ENCODE results near the gene PDE7B. TPM values are rescaled to one million over a fixed set of nuclear protein-coding genes. Genes with fewer than 3 reads are reported as not detected.

Gene PDE7B
- total RNA-seq, 1 donor, result 1.7 TPM

DNA sequence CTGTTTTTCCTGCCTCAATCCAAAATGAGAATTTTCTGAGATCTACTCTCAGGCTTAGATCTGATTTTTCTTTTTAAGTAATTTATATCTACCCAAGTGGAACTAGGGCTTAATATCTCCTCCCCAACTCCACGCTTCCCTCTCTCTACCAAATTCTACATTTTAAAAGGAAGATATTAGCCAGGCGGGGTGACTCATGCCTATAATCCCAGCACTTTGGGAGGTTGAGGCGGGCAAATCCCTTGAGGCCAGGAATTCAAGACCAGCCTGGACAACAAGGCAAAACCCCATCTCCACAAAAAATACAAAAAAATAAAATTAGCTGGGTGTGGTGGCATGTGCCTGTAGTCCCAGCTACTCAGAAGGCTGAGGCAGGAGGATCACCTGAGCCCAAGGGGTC is 337.6 kb downstream of the PDE7B start:
- DNase-seq (ENCODE audit: low read depth), result peak; percentile 45
- no peak overlapping the region for H3K4me3 ChIP-seq (ENCODE audit: low read depth, low read length)
- TF ChIP-seq, protein P1, sequence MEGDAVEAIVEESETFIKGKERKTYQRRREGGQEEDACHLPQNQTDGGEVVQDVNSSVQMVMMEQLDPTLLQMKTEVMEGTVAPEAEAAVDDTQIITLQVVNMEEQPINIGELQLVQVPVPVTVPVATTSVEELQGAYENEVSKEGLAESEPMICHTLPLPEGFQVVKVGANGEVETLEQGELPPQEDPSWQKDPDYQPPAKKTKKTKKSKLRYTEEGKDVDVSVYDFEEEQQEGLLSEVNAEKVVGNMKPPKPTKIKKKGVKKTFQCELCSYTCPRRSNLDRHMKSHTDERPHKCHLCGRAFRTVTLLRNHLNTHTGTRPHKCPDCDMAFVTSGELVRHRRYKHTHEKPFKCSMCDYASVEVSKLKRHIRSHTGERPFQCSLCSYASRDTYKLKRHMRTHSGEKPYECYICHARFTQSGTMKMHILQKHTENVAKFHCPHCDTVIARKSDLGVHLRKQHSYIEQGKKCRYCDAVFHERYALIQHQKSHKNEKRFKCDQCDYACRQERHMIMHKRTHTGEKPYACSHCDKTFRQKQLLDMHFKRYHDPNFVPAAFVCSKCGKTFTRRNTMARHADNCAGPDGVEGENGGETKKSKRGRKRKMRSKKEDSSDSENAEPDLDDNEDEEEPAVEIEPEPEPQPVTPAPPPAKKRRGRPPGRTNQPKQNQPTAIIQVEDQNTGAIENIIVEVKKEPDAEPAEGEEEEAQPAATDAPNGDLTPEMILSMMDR (IDR thresholded peaks at IDR 0.05; ENCODE audit: insufficient read depth, low read depth, low read length), result no peak

GRCh38 chr6:136191606-136192312 is 340.3 kb downstream of the PDE7B start:
- no peak for DNase-seq (ENCODE audit: low read depth)
- TF ChIP-seq, protein P1 (IDR thresholded peaks at IDR 0.05; ENCODE audit: insufficient read depth, low read depth, low read length), result no peak
- no peak overlapping the region for H3K4me3 ChIP-seq (ENCODE audit: low read depth, low read length)

GRCh38 chr6:136192902-136193301 is 341.4 kb downstream of the PDE7B start:
- peak; percentile 30 for DNase-seq (ENCODE audit: low read depth)
- TF ChIP-seq, protein P1 (IDR thresholded peaks at IDR 0.05; ENCODE audit: insufficient read depth, low read depth, low read length), result no peak

GRCh38 chr6:136201732-136202131 is 350.2 kb downstream of the PDE7B start:
- TF ChIP-seq, protein P1 (IDR thresholded peaks at IDR 0.05; ENCODE audit: insufficient read depth, low read depth, low read length), result no peak
- no peak overlapping the region for H3K4me3 ChIP-seq (ENCODE audit: low read depth, low read length)
- peak; percentile 10 for DNase-seq (ENCODE audit: low read depth)

More at GRCh38 chr6:136192902-136193301, 341.4 kb downstream of the PDE7B start:
- H3K4me3 ChIP-seq (ENCODE audit: low read depth, low read length), result no peak overlapping the region

GRCh38 chr6:136208783-136209182 is 357.3 kb downstream of the PDE7B start:
- no peak overlapping the region for H3K4me3 ChIP-seq (ENCODE audit: low read depth, low read length)
- TF ChIP-seq, protein P1 (IDR thresholded peaks at IDR 0.05; ENCODE audit: insufficient read depth, low read depth, low read length), result no peak
- DNase-seq (ENCODE audit: low read depth), result no peak

DNA sequence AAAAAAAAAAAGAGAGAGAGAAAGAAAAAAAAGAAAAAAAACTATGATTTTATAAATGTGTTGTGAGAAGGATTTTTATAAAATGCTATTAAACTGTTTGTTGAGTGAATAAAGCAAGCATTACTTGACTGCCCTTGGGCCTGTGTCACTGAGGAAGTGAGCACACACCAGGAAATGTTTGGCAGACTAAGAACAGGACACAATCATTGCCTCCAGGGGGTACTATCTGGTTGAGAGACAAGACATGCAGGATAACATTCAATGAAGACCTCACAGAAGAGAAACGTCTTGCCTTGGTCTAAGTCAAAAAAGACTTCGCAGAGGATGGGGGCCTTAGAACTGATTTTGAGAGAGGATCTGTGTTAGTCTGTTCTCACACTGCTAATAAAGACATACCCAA is 358.0 kb downstream of the PDE7B start:
- H3K4me3 ChIP-seq (ENCODE audit: low read depth, low read length), result no peak overlapping the region
- no peak for DNase-seq (ENCODE audit: low read depth)
- TF ChIP-seq, protein P1 (IDR thresholded peaks at IDR 0.05; ENCODE audit: insufficient read depth, low read depth, low read length), result no peak

All from fibroblast of villous mesenchyme (primary cell).